NCI-H1694 treated with DMSO at 0.1 percent for 48 hours (cell line): ENCODE data around the gene AHCYL2.

ENCODE experiments used
- DNase-seq: peaks from one replicate; lab custom pipeline; 2025; lab: John Stamatoyannopoulos, UW

Gene AHCYL2

GRCh38 chr7:129224251-129225205 lies at the start of gene AHCYL2:
Gene AHCYL2, plus strand, starts transcription at chr7:129225030.
- DNase-seq = peak; percentile 98

- peak; percentile 14 for DNase-seq
Observed at GRCh38 chr7:129176916-129177710, 47.7 kb upstream of the AHCYL2 start.

GRCh38 chr7:129184981-129185670 lies 39.7 kb upstream of the AHCYL2 start:
- DNase-seq = no peak

- DNase-seq = no peak
Observed at GRCh38 chr7:129186749-129187260, 38.0 kb upstream of the AHCYL2 start.

- DNase-seq = no peak
Observed at GRCh38 chr7:129187681-129188371, 37.0 kb upstream of the AHCYL2 start.

- peak; percentile 29 for DNase-seq
Observed at GRCh38 chr7:129188372-129188891, 36.4 kb upstream of the AHCYL2 start, which contains the start of gene SMO. Gene SMO, plus strand, starts transcription at chr7:129188633. Its CDS starts 519 bp downstream, at chr7:129189152.

- no peak for DNase-seq
Observed at GRCh38 chr7:129188892-129189660, 35.8 kb upstream of the AHCYL2 start.

- DNase-seq = no peak
Observed at GRCh38 chr7:129189661-129190310, 35.0 kb upstream of the AHCYL2 start.

- no peak for DNase-seq
Observed at GRCh38 chr7:129191272-129191671, 33.6 kb upstream of the AHCYL2 start.

- no peak for DNase-seq
Observed at GRCh38 chr7:129193892-129194291, 30.9 kb upstream of the AHCYL2 start.

GRCh38 chr7:129197771-129198170 lies 27.1 kb upstream of the AHCYL2 start:
- DNase-seq = no peak

GRCh38 chr7:129199406-129199805 lies 25.4 kb upstream of the AHCYL2 start:
- DNase-seq = no peak

GRCh38 chr7:129202058-129202777 lies 22.6 kb upstream of the AHCYL2 start:
- no peak for DNase-seq

GRCh38 chr7:129203050-129203741 lies 21.6 kb upstream of the AHCYL2 start:
- DNase-seq = no peak

- no peak for DNase-seq
Observed at GRCh38 chr7:129205126-129205818, 19.6 kb upstream of the AHCYL2 start.

- no peak for DNase-seq
Observed at GRCh38 chr7:129205987-129206785, 18.6 kb upstream of the AHCYL2 start.

GRCh38 chr7:129208667-129209066 lies 16.2 kb upstream of the AHCYL2 start:
- DNase-seq = no peak
